NCI-H446 treated with DMSO at 0.1 percent for 48 hours (cell line): ENCODE data around the gene PCDHGB4.
"Not testable (repeated sequence)": the region's sequence is repeated elsewhere in the genome, so short reads cannot be mapped to it uniquely, and the experiment has no call there.

Experiments
- DNase-seq: peaks from one replicate; lab custom pipeline; 2025; lab: John Stamatoyannopoulos, UW

Gene PCDHGB4

GRCh38 chr5:141366016-141366896 is 21.2 kb upstream of the PCDHGB4 start:
- DNase-seq: no peak

- DNase-seq: no peak
Measured at GRCh38 chr5:141369994-141370848, 17.3 kb upstream of the PCDHGB4 start, which contains the start of gene PCDHGB3. Gene PCDHGB3, plus strand, starts transcription at chr5:141370242. Its CDS starts 153 bp downstream, at chr5:141370395.

GRCh38 chr5:141371572-141372475 is 15.7 kb upstream of the PCDHGB4 start:
- DNase-seq: no peak

GRCh38 chr5:141373673-141374317 is 13.7 kb upstream of the PCDHGB4 start, which contains the start of gene PCDHGA6:
Gene PCDHGA6, plus strand, starts transcription at chr5:141373891. Its CDS starts 193 bp downstream, at chr5:141374084.
- DNase-seq: no peak

- no peak for DNase-seq
Measured at GRCh38 chr5:141374627-141375026, 12.9 kb upstream of the PCDHGB4 start.

GRCh38 chr5:141375444-141376155 is 11.9 kb upstream of the PCDHGB4 start:
- not testable (repeated sequence) for DNase-seq

GRCh38 chr5:141382469-141383294 is 4.8 kb upstream of the PCDHGB4 start, which contains the start of gene PCDHGA7:
Gene PCDHGA7, plus strand, starts transcription at chr5:141382742. Its CDS starts 158 bp downstream, at chr5:141382900.
- DNase-seq: no peak

- DNase-seq: no peak
Measured at GRCh38 chr5:141383345-141383744, 4.2 kb upstream of the PCDHGB4 start.

- DNase-seq: no peak
Measured at GRCh38 chr5:141384471-141385267, 2.8 kb upstream of the PCDHGB4 start.

GRCh38 chr5:141388661-141389060 is 1.2 kb downstream of the PCDHGB4 start:
- DNase-seq: no peak

- no peak for DNase-seq
Measured at GRCh38 chr5:141389153-141390042, 1.9 kb downstream of the PCDHGB4 start.

- DNase-seq: no peak
Measured at GRCh38 chr5:141392429-141393198, 5.1 kb downstream of the PCDHGB4 start, which contains the start of gene PCDHGA8. Gene PCDHGA8, plus strand, starts transcription at chr5:141392633. Its CDS starts 181 bp downstream, at chr5:141392814.

GRCh38 chr5:141393267-141393666 is 5.8 kb downstream of the PCDHGB4 start:
- DNase-seq: no peak

- DNase-seq: not testable (repeated sequence)
Measured at GRCh38 chr5:141394401-141395187, 7.1 kb downstream of the PCDHGB4 start.

GRCh38 chr5:141397756-141398551 is 10.5 kb downstream of the PCDHGB4 start, which contains the start of gene PCDHGB5:
Gene PCDHGB5, plus strand, starts transcription at chr5:141397947. Its CDS starts 181 bp downstream, at chr5:141398128.
- not testable (repeated sequence) for DNase-seq
